HepG2 (cell line): ENCODE measurements around the gene MDP1.

Experiments used
- BHLHE40 ChIP-seq: IDR thresholded peaks from 2 replicates; pipeline ENCODE4 v1.6.1; 2011; ENCODE audit warnings: low read length, improper control_type of control experiment
- CREM ChIP-seq, 2 experiments: sonication (generic) in 1 of 2; formaldehyde crosslinking in 1 of 2; IDR thresholded peaks; 2 replicates each; pipeline versions ENCODE4 v1.4.0 to v1.6.1; 2016 to 2020; ENCODE audit warnings: antibody characterized with exemption in 1 of 2, mild to moderate bottlenecking in 1 of 2, missing genetic modification reagents in 1 of 2
- KDM5A ChIP-seq: fragments of 200-600 bp; sonication (generic); IDR thresholded peaks from 2 replicates; pipeline ENCODE4 v1.7.0; 2018; ENCODE audit warnings: antibody characterized with exemption, mild to moderate bottlenecking, low read length, borderline replicate concordance
- TBL1XR1 ChIP-seq: fragments of 150-350 bp; IDR thresholded peaks from 2 replicates; pipeline ENCODE4 v1.6.1; 2014; ENCODE audit warnings: borderline replicate concordance, low read length; ENCODE audit not compliant: partially characterized antibody
- ZNF274 ChIP-seq: sonication (generic); formaldehyde crosslinking; IDR thresholded peaks from 2 replicates; pipeline ENCODE4 v1.5.1; 2020; ENCODE audit warnings: mild to moderate bottlenecking, missing genetic modification reagents
- ZNF335 ChIP-seq: sonication (generic); formaldehyde crosslinking; IDR thresholded peaks from 2 replicates; pipeline ENCODE4 v1.4.0; 2020; ENCODE audit warnings: missing genetic modification reagents
- TF ChIP-seq, protein P1 (sequence below): sonication (generic); formaldehyde crosslinking; IDR thresholded peaks from 2 replicates; pipeline ENCODE4 v1.8.1; 2023; ENCODE audit warnings: mild to moderate bottlenecking, missing genetic modification reagents

DNA sequence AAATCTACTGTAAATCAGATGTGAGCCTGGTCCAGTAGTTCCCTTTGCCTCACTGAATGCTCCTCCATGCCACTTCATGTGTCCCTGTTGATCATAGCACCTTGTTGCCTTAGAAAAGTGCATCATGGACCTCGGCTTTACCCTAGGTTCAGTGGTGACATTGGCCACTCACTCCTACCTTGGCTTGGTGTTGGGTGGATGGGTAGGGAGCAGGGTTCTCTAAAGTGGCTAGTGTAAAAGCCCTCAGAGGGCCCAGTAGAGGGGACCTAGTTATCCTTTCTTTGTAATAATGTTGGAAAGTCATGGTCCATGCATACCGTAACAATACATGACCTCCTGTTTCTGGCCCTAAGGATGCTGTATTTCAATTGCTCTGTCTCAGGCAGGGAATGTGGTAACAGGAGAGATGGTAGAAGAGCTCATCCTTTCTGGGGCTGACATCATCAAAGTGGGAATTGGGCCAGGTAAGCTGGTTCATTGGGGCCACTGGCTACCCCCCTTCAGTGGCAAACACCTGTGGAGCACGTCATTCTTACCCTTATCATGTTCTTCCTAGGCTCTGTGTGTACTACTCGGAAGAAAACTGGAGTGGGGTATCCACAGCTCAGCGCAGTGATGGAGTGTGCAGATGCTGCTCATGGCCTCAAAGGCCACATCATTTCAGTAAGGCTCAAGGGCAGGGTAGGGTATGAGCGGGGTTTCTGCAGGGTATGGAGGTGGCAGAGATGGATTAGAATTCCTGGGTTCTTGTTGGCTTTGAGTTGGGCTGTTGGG, 21.0 kb upstream of the MDP1 start:
- TF ChIP-seq ZNF274 (no peak), CREM (IDR thresholded peaks at IDR 0.05) (no peak), CREM (CRISPR knock-in tag; IDR thresholded peaks at IDR 0.05) (no peak), ZNF335 (no peak), TBL1XR1 (no peak), BHLHE40 (no peak), KDM5A (no peak)
- TF ChIP-seq, protein P1, sequence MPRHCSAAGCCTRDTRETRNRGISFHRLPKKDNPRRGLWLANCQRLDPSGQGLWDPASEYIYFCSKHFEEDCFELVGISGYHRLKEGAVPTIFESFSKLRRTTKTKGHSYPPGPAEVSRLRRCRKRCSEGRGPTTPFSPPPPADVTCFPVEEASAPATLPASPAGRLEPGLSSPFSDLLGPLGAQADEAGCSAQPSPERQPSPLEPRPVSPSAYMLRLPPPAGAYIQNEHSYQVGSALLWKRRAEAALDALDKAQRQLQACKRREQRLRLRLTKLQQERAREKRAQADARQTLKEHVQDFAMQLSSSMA, result 0 out of 2 replicates have a peak, but pooled peaks have one; percentile 38
